WTC11 (cell line): ENCODE measurements around the gene SPRTN. TPM values are rescaled to one million over a fixed set of nuclear protein-coding genes. Genes with fewer than 3 reads are reported as not detected.

Source experiments
- ATAC-seq: fragments of 200-7000 bp; cut with Tn5 transposase; 2 replicates; pipeline ENCODE4 v1.10.0; 2021; ENCODE audit warnings: mild to moderate bottlenecking, moderate library complexity
- CTCF ChIA-PET: fragments of 300-600 bp; sonication (Branson Sonifier 250); formaldehyde crosslinking; loops from one replicate; lab custom pipeline; 2021; ENCODE audit warnings: antibody characterized with exemption; lab: Charles Lee
- POLR2A ChIA-PET: fragments of 350-600 bp; sonication (Branson Sonifier 250); formaldehyde crosslinking; loops from one replicate; lab custom pipeline; 2021; ENCODE audit warnings: antibody characterized with exemption; lab: Charles Lee
- DNase-seq: peaks from one replicate; pipeline ENCODE4 v3.0.0; 2021; ENCODE audit warnings: low spot score
- H3K27ac Mint-ChIP-seq: 2 replicates; pipeline ENCODE4 v1.8.0; 2021; ENCODE audit warnings: mixed read lengths
- H3K27me3 Mint-ChIP-seq: 2 replicates; pipeline ENCODE4 v1.8.0; 2021; ENCODE audit warnings: low read depth, mild to moderate bottlenecking, moderate library complexity, mixed read lengths
- H3K36me3 Mint-ChIP-seq: 2 replicates; pipeline ENCODE4 v1.8.0; 2021; ENCODE audit warnings: mixed read lengths
- H3K4me1 Mint-ChIP-seq: 2 replicates; pipeline ENCODE4 v1.8.0; 2022; ENCODE audit warnings: mixed read lengths
- H3K4me3 Mint-ChIP-seq: 2 replicates; pipeline ENCODE4 v1.8.0; 2021; ENCODE audit warnings: mild to moderate bottlenecking, moderate library complexity, mixed read lengths
- H3K9me3 Mint-ChIP-seq: 2 replicates; pipeline ENCODE4 v1.8.0; 2021; ENCODE audit warnings: mixed read lengths
- ATF2 ChIP-seq: sonication (generic); formaldehyde crosslinking; IDR thresholded peaks from 2 replicates; pipeline ENCODE4 v1.8.1; 2022; ENCODE audit warnings: low read depth, missing genetic modification reagents, borderline replicate concordance
- E2F1 ChIP-seq: sonication (generic); formaldehyde crosslinking; IDR thresholded peaks from 2 replicates; pipeline ENCODE4 v1.8.0; 2022; ENCODE audit warnings: mild to moderate bottlenecking, missing genetic modification reagents
- ETV6 ChIP-seq: sonication (generic); formaldehyde crosslinking; IDR thresholded peaks from 2 replicates; pipeline ENCODE4 v1.8.1; 2022; ENCODE audit warnings: mild to moderate bottlenecking, missing genetic modification reagents
- FOXJ3 ChIP-seq: sonication (generic); formaldehyde crosslinking; IDR thresholded peaks from 2 replicates; pipeline ENCODE4 v1.9.0; 2021; ENCODE audit warnings: missing genetic modification reagents, mild to moderate bottlenecking, borderline replicate concordance
- FOXP4 ChIP-seq: sonication (generic); formaldehyde crosslinking; IDR thresholded peaks from 2 replicates; pipeline ENCODE4 v1.8.0; 2022; ENCODE audit warnings: mild to moderate bottlenecking, missing genetic modification reagents
- GRHL2 ChIP-seq: fragments of 250-450 bp; sonication (Bioruptor Pico); IDR thresholded peaks from 2 replicates; pipeline ENCODE4 v1.8.0; 2022; ENCODE audit warnings: mild to moderate bottlenecking, moderate library complexity; ENCODE audit not compliant: insufficient replicate concordance, severe bottlenecking
- GTF2I ChIP-seq: fragments of 250-450 bp; sonication (Bioruptor Pico); conservative IDR thresholded peaks from 2 replicates; pipeline ENCODE4 v1.4.0; 2021; ENCODE audit warnings: mild to moderate bottlenecking
- KAT7 ChIP-seq: sonication (generic); formaldehyde crosslinking; IDR thresholded peaks from 2 replicates; pipeline ENCODE4 v1.8.1; 2023; ENCODE audit warnings: missing genetic modification reagents, mild to moderate bottlenecking, borderline replicate concordance
- MLX ChIP-seq: sonication (generic); formaldehyde crosslinking; IDR thresholded peaks from 2 replicates; pipeline ENCODE4 v1.8.1; 2023; ENCODE audit warnings: mild to moderate bottlenecking, missing genetic modification reagents, moderate library complexity
- MXD4 ChIP-seq: fragments of 250-450 bp; sonication (Bioruptor Pico); IDR thresholded peaks from 2 replicates; pipeline ENCODE4 v1.8.0; 2021; ENCODE audit warnings: mild to moderate bottlenecking, moderate library complexity, borderline replicate concordance
- MYBL2 ChIP-seq: sonication (generic); formaldehyde crosslinking; IDR thresholded peaks from 2 replicates; pipeline ENCODE4 v1.8.1; 2023; ENCODE audit warnings: mild to moderate bottlenecking, moderate library complexity, missing genetic modification reagents
- RORB ChIP-seq: fragments of 250-450 bp; sonication (Bioruptor Pico); IDR thresholded peaks from 2 replicates; pipeline ENCODE4 v1.9.0; 2021; ENCODE audit warnings: mild to moderate bottlenecking
- SP1 ChIP-seq: sonication (generic); formaldehyde crosslinking; conservative IDR thresholded peaks from 2 replicates; pipeline ENCODE4 v1.8.1; 2022; ENCODE audit warnings: missing genetic modification reagents
- TEAD1 ChIP-seq: sonication (generic); formaldehyde crosslinking; IDR thresholded peaks from 2 replicates; pipeline ENCODE4 v1.8.0; 2022; ENCODE audit warnings: mild to moderate bottlenecking, missing genetic modification reagents
- TEAD4 ChIP-seq: sonication (generic); formaldehyde crosslinking; IDR thresholded peaks from 2 replicates; pipeline ENCODE4 v1.8.0; 2022; ENCODE audit warnings: mild to moderate bottlenecking, missing genetic modification reagents
- ZMAT4 ChIP-seq: fragments of 250-450 bp; sonication (Bioruptor Pico); IDR thresholded peaks from 2 replicates; pipeline ENCODE4 v1.9.0; 2021; ENCODE audit warnings: mild to moderate bottlenecking
- total RNA-seq: library from RNA; stranded (reverse); gene quantifications from 3 replicates; pipeline ENCODE4 v1.2.3, GENCODE V29; 2021
- TF ChIP-seq, protein P1 (sequence below): fragments of 200-600 bp; IDR thresholded peaks from 2 replicates; pipeline ENCODE4 v1.8.0; 2022; ENCODE audit warnings: antibody characterized with exemption
- TF ChIP-seq, protein P2 (sequence below): sonication (generic); formaldehyde crosslinking; IDR thresholded peaks from 2 replicates; pipeline ENCODE4 v1.8.1; 2022; ENCODE audit warnings: mild to moderate bottlenecking, moderate library complexity, missing genetic modification reagents

The SPRTN gene
- total RNA-seq, 1 experiment from 2014 or later, result 14.6 TPM

DNA sequence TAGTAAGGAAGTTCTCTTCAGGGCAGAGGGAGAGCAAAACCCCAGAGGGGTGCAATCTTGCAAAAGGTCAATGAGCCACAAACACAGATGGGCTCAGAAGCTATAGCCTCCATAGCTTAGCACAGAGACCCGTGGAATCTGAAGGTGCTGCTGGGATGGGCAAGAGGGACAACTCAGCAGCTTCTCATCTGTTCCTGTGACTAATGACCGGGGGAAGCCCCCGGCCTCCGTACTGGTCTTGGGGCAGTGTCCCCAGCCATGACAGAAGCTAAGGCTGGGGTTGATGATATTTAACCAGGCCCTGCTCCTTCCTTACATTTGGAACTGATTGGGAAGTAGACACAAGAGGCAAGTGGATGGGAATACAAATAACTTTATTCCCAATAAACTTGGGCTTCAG is 19.5 kb upstream of the SPRTN start (continued):
- TF ChIP-seq, protein P1, sequence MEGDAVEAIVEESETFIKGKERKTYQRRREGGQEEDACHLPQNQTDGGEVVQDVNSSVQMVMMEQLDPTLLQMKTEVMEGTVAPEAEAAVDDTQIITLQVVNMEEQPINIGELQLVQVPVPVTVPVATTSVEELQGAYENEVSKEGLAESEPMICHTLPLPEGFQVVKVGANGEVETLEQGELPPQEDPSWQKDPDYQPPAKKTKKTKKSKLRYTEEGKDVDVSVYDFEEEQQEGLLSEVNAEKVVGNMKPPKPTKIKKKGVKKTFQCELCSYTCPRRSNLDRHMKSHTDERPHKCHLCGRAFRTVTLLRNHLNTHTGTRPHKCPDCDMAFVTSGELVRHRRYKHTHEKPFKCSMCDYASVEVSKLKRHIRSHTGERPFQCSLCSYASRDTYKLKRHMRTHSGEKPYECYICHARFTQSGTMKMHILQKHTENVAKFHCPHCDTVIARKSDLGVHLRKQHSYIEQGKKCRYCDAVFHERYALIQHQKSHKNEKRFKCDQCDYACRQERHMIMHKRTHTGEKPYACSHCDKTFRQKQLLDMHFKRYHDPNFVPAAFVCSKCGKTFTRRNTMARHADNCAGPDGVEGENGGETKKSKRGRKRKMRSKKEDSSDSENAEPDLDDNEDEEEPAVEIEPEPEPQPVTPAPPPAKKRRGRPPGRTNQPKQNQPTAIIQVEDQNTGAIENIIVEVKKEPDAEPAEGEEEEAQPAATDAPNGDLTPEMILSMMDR, result no peak
- no peak for TF ChIP-seq SP1 (CRISPR knock-in tag)

- H3K36me3 Mint-ChIP-seq, result no peaks in the 10 kb centered on the region
- POLR2A ChIA-PET, result no interaction called here
- no peak for DNase-seq
- TF ChIP-seq GTF2I (CRISPR knock-in tag) (no peak), FOXP4 (no peak), TEAD1 (CRISPR knock-in tag) (no peak)
- no peaks in the 10 kb centered on the region; the same call in 1 of the 2 replicates for H3K27me3 Mint-ChIP-seq
- peaks cover 4% of the 10 kb centered on the region for H3K4me1 Mint-ChIP-seq
- CTCF ChIA-PET, result no interaction called here
- no peak overlapping the region for H3K27ac Mint-ChIP-seq
- H3K9me3 Mint-ChIP-seq, result peaks cover 4% of the 10 kb centered on the region
- no peak for ATAC-seq
- H3K4me3 Mint-ChIP-seq, result no peak overlapping the region
Observed at GRCh38 chr1:231319080-231319479, 19.0 kb upstream of the SPRTN start.

GRCh38 chr1:231322880-231323530 is 15.1 kb upstream of the SPRTN start:
- TF ChIP-seq E2F1 (CRISPR knock-in tag) (no peak), MXD4 (no peak), KAT7 (CRISPR knock-in tag) (no peak), ETV6 (no peak), TEAD4 (no peak)
- TF ChIP-seq, protein P1, result 0 out of 2 replicates have a peak, but pooled peaks have one; percentile 12
- TF ChIP-seq, all 79 proteins: peak for 1
- H3K27me3 Mint-ChIP-seq, result no peaks in the 10 kb centered on the region; the same call in 1 of the 2 replicates
- H3K36me3 Mint-ChIP-seq, result no peaks in the 10 kb centered on the region
- ATAC-seq (no peak), DNase-seq (no peak)
- H3K4me3 Mint-ChIP-seq, result no peak overlapping the region
- ChIA-PET CTCF (no interaction called here), POLR2A (no interaction called here)
- H3K27ac Mint-ChIP-seq, result no peak overlapping the region
- no peaks in the 10 kb centered on the region for H3K9me3 Mint-ChIP-seq
- peaks cover 7% of the 10 kb centered on the region for H3K4me1 Mint-ChIP-seq

DNA sequence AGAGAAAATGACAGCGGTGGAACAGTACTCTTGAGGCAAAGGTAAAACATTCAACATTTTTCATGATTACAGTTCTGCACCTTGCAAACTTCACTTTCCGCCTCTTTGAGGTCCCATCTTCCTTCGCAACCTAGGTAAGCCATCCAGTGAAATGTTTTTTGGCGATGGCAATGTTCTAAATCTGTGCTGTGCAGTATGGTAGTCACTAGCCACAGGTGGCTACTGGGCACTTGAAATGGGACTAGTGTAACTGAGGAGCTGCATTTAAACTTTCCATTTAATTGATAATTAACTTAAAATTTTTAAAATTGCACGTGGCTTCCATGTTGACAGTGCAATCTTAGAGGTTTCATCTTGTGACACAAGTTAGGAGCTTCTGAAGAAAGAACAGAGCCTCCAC is 13.4 kb upstream of the SPRTN start:
- no peak overlapping the region for H3K4me3 Mint-ChIP-seq
- ChIA-PET POLR2A (no interaction called here), CTCF (interaction anchor here (1.1 kb wide), 1 partner anchor 13 kb away, joined by 3 read pairs; the partner anchor contains the start of genes EXOC8 and SPRTN)
- H3K9me3 Mint-ChIP-seq, result no peaks in the 10 kb centered on the region
- H3K4me1 Mint-ChIP-seq, result peaks cover 7% of the 10 kb centered on the region
- no peak overlapping the region for H3K27ac Mint-ChIP-seq
- H3K36me3 Mint-ChIP-seq, result no peaks in the 10 kb centered on the region
- no peak for DNase-seq
- H3K27me3 Mint-ChIP-seq, result no peaks in the 10 kb centered on the region
- TF ChIP-seq GRHL2 (CRISPR knock-in tag) (no peak), MYBL2 (CRISPR knock-in tag) (no peak), RORB (CRISPR knock-in tag) (no peak), MLX (CRISPR knock-in tag) (no peak), FOXJ3 (no peak), ATF2 (CRISPR knock-in tag) (no peak), ZMAT4 (no peak), MXD4 (no peak)
- TF ChIP-seq, protein P2, sequence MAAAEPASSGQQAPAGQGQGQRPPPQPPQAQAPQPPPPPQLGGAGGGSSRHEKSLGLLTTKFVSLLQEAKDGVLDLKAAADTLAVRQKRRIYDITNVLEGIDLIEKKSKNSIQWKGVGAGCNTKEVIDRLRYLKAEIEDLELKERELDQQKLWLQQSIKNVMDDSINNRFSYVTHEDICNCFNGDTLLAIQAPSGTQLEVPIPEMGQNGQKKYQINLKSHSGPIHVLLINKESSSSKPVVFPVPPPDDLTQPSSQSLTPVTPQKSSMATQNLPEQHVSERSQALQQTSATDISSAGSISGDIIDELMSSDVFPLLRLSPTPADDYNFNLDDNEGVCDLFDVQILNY, result no peak
- ATAC-seq, result no peak
